Fibroblast of skin of scalp (primary cell): Measurements from ENCODE around the gene GARIN1A.

ENCODE experiments used
- DNase-seq: peaks from one replicate; pipeline ENCODE4 v3.0.0-alpha.2; 2013

The GARIN1A gene

GRCh38 chr7:128721376-128721775, 49.3 kb downstream of the GARIN1A start:
- no peak for DNase-seq
